HepG2 (cell line): ENCODE data around the gene RNU4-1. TPM values are rescaled to one million over a fixed set of nuclear protein-coding genes. Genes with fewer than 3 reads are reported as not detected.

ENCODE experiments used
- ATAC-seq: fragments of 200-7000 bp; cut with Tn5 transposase; 3 replicates; pipeline ENCODE4 v1.9.1; 2020; ENCODE audit warnings: mild to moderate bottlenecking, moderate library complexity
- BruUV-seq: library from RNA; stranded (reverse); fragments of 400-500 nt; replicated peaks from 2 replicates; lab custom pipeline; 2021; lab: Mats Ljungman, UMichigan
- CTCF ChIA-PET: fragments of 300-600 bp; formaldehyde crosslinking; extraction: SDS; loops from one replicate; lab custom pipeline; 2021; ENCODE audit warnings: low total read pairs, inconsistent platforms, low intra/inter-chr PET ratio; lab: Yijun Ruan, JAX
- POLR2A ChIA-PET: fragments of 350-600 bp; sonication (Branson Sonifier 250); formaldehyde crosslinking; loops from one replicate; lab custom pipeline; 2020; ENCODE audit warnings: antibody characterized with exemption, inconsistent platforms; lab: Yijun Ruan, JAX
- DNase-seq: peaks from one replicate; pipeline ENCODE4 v3.0.0-alpha.2; 2015; ENCODE audit warnings: low spot score
- FAIRE-seq: peaks from 3 replicates; lab custom pipeline; 2011; peaks lifted over from hg19 to GRCh38; lab: Jason Lieb, UNC
- H2AFZ ChIP-seq: one replicate; pipeline ENCODE4 v1.6.1; 2011; ENCODE audit warnings: low read length, inconsistent platforms
- H3K27ac ChIP-seq: fragments of 300-600 bp; 3 replicates; pipeline ENCODE4 v1.8.0; 2011; ENCODE audit warnings: mixed run types, mild to moderate bottlenecking, mixed read lengths, low read length, inconsistent platforms; ENCODE audit not compliant: insufficient read depth; ENCODE audit errors: extremely low read length
- H3K27me3 ChIP-seq, 2 experiments: fragments of 200-600 bp in 1 of 2; 2 replicates in 1 of 2; 3 replicates in 1 of 2; pipeline versions ENCODE4 v1.6.0 to v1.8.0; 2011; ENCODE audit warnings: low read length in 2 of 2, mild to moderate bottlenecking in 2 of 2, moderate library complexity in 2 of 2, inconsistent platforms in 1 of 2; ENCODE audit not compliant: insufficient read depth in 2 of 2, control insufficient read depth in 1 of 2
- H3K36me3 ChIP-seq, 2 experiments: fragments of 200-600 bp in 1 of 2; replicated peaks in 1 of 2; 2 replicates in 1 of 2; 3 replicates in 1 of 2; pipeline versions ENCODE4 v1.5.1 to v1.8.0; 2011; ENCODE audit warnings: low read length in 2 of 2, inconsistent platforms in 1 of 2; ENCODE audit not compliant: insufficient read depth in 2 of 2, control insufficient read depth in 1 of 2
- H3K4me1 ChIP-seq: 2 replicates; pipeline ENCODE4 v1.5.1; 2012; ENCODE audit warnings: low read length, inconsistent platforms; ENCODE audit not compliant: insufficient read depth
- H3K4me2 ChIP-seq: 2 replicates; pipeline ENCODE4 v1.6.0; 2011; ENCODE audit warnings: low read depth, low read length, inconsistent platforms
- H3K4me3 ChIP-seq, 3 experiments: fragments of 200-600 bp in 1 of 3; sonication (generic), shearing (Covaris generic) in 1 of 3; replicated peaks in 1 of 3; 2 replicates each; pipeline ENCODE4 v1.5.1; 2011 to 2016; ENCODE audit warnings: low read length in 3 of 3, inconsistent platforms in 2 of 3, low read depth in 2 of 3, mild to moderate bottlenecking in 2 of 3, control low read depth in 1 of 3, mixed read lengths in 1 of 3; ENCODE audit not compliant: insufficient read depth in 1 of 3
- H3K79me2 ChIP-seq: one replicate; pipeline ENCODE4 v1.6.1; 2011; ENCODE audit warnings: low read length, inconsistent platforms; ENCODE audit not compliant: insufficient read depth
- H3K9ac ChIP-seq: 2 replicates; pipeline ENCODE4 v1.6.0; 2011; ENCODE audit warnings: mild to moderate bottlenecking, low read depth, low read length, inconsistent platforms; ENCODE audit not compliant: insufficient read depth
- H3K9me3 ChIP-seq: 2 replicates; pipeline ENCODE4 v1.5.1; 2012; ENCODE audit warnings: mild to moderate bottlenecking, low read length
- H4K20me1 ChIP-seq: 2 replicates; pipeline ENCODE4 v1.6.0; 2011; ENCODE audit warnings: inconsistent platforms, mild to moderate bottlenecking, low read length, moderate library complexity; ENCODE audit not compliant: insufficient read depth
- CEBPG ChIP-seq: IDR thresholded peaks from 2 replicates; pipeline ENCODE4 v1.6.1; 2016
- REXO4 ChIP-seq: sonication (generic); formaldehyde crosslinking; IDR thresholded peaks from 2 replicates; pipeline ENCODE4 v1.8.0; 2022; ENCODE audit warnings: missing genetic modification reagents, mild to moderate bottlenecking, borderline replicate concordance
- SSRP1 ChIP-seq: IDR thresholded peaks from 2 replicates; pipeline ENCODE4 v1.6.1; 2016; ENCODE audit warnings: control low read depth
- U2AF1 ChIP-seq: fragments of 200-400 bp; formaldehyde crosslinking; optimal IDR thresholded peaks from 2 replicates; pipeline ENCODE3; 2017; ENCODE audit warnings: mild to moderate bottlenecking, low read depth, low read length
- ZFP36L2 ChIP-seq: sonication (generic); formaldehyde crosslinking; IDR thresholded peaks from 2 replicates; pipeline ENCODE4 v1.4.0; 2020; ENCODE audit warnings: missing genetic modification reagents
- ZNF205 ChIP-seq: IDR thresholded peaks from 2 replicates; pipeline ENCODE4 v1.6.1; 2018; ENCODE audit warnings: missing biosample characterization, missing genetic modification reagents
- ZNF264 ChIP-seq: sonication (generic); formaldehyde crosslinking; IDR thresholded peaks from 2 replicates; pipeline ENCODE4 v1.4.0; 2020; ENCODE audit warnings: missing genetic modification reagents
- ZNF333 ChIP-seq: sonication (generic); formaldehyde crosslinking; IDR thresholded peaks from 2 replicates; pipeline ENCODE4 v1.4.0; 2020; ENCODE audit warnings: mild to moderate bottlenecking, missing genetic modification reagents, borderline replicate concordance
- ZNF615 ChIP-seq: sonication (generic); formaldehyde crosslinking; IDR thresholded peaks from 2 replicates; pipeline ENCODE4 v1.5.0; 2020; ENCODE audit warnings: mild to moderate bottlenecking, missing genetic modification reagents, borderline replicate concordance
- ZNF670 ChIP-seq: sonication (generic); formaldehyde crosslinking; IDR thresholded peaks from 2 replicates; pipeline ENCODE4 v1.8.0; 2022; ENCODE audit warnings: mild to moderate bottlenecking, missing genetic modification reagents, borderline replicate concordance
- WGBS: methylation state at CpG from one replicate; pipeline ENCODE4 v1.1.6; 2017; ENCODE audit warnings: low lambda C conversion rate; 5-methylcytosine and 5-hydroxymethylcytosine counted together
- in situ Hi-C: cut with HindIII; loops from 2 replicates; pipeline ENCODE4 v1.10.0; 2017; ENCODE audit warnings: low pct_unique_long_range_greater_than_20kb; ENCODE audit not compliant: extremely low pct_ligation_motif_present
- intact Hi-C: fragments of 100-400 bp; cut with micrococcal nuclease; formaldehyde crosslinking; loops from one replicate; pipeline ENCODE4 v1.10.0; 2022; ENCODE audit not compliant: unreplicated experiment
- polyA plus RNA-seq, 8 experiments: library from polyadenylated mRNA; depleted of rRNA in 3 of 8; stranded (reverse) in 7 of 8; unstranded in 1 of 8; fragments of >200 nt; fragmentation: Illumina TruSeq in 4 of 8; extraction: Trizol in 4 of 8; gene quantifications; 2 replicates each; pipeline versions ENCODE4 v1.2.1 to v1.2.3, GENCODE V29; 2011 to 2016; ENCODE audit warnings: low read depth in 4 of 8, missing spikeins in 1 of 8, mixed read lengths in 1 of 8; ENCODE audit not compliant: insufficient read depth in 1 of 8
- total RNA-seq, 5 experiments: library from RNA; depleted of rRNA; stranded (reverse); fragments of >200 nt; fragmentation: Illumina TruSeq; extraction: Trizol; gene quantifications; 2 replicates each; pipeline ENCODE4 v1.2.3, GENCODE V29; 2016; ENCODE audit warnings: low read depth in 1 of 5

The RNU4-1 gene
- total and polyA plus RNA-seq, 2 of the 13 experiments (the other 11 are each of a cell fraction or from before 2014, with no cell fraction given) = 7,407 TPM; not detected in 1

GRCh38 chr12:120263748-120264085 lies 29.3 kb downstream of the RNU4-1 start:
- H2AFZ ChIP-seq = no peak overlapping the region
- no peak overlapping the region for H3K27ac ChIP-seq
- H3K4me1 ChIP-seq = peaks cover 90% of the 10 kb centered on the region
- no peaks in the 10 kb centered on the region for H3K27me3 ChIP-seq
- peaks cover 3% of the 10 kb centered on the region; the same call in 1 of the 2 replicates for H4K20me1 ChIP-seq
- ChIA-PET CTCF (no interaction called here), POLR2A (interaction anchor here (1.0 to 13.4 kb wide), 6 partner anchors 26 to 62 kb away, joined by 3 to 265 read pairs (median 24); partner anchors contain the start of genes RNU4-1, RNU4-2 and RPLP0)
- in situ Hi-C loops = loop anchor here (10.0 kb wide), 1 partner anchor 49 kb away; no protein-coding TSS in a partner anchor
- H3K4me2 ChIP-seq = peak overlapping the region; percentile 85
- no peaks in the 10 kb centered on the region; a peak in 2 of 5 replicates for H3K36me3 ChIP-seq
- intact Hi-C loops = no loop called here
- peak overlapping the region; percentile 84; the same call in 1 of the 2 replicates for H3K9ac ChIP-seq
- DNase-seq (no peak), FAIRE-seq (no peak), ATAC-seq (no peak)
- H3K9me3 ChIP-seq = no peaks in the 10 kb centered on the region
- TF ChIP-seq ZNF615 (CRISPR knock-in tag) = no peak
- TF ChIP-seq ZNF333 (CRISPR knock-in tag) = no peak
- TF ChIP-seq ZNF264 (CRISPR knock-in tag) = no peak
- TF ChIP-seq SSRP1 (CRISPR knock-in tag) = no peak
- no peak for TF ChIP-seq ZNF205 (CRISPR knock-in tag)
- no peak for TF ChIP-seq CEBPG
- no peak for TF ChIP-seq ZNF670 (CRISPR knock-in tag)
- no peak for TF ChIP-seq ZFP36L2 (CRISPR knock-in tag)
- TF ChIP-seq REXO4 (CRISPR knock-in tag) = no peak
- TF ChIP-seq U2AF1 = no peak
- WGBS = 82% methylated on average over 5 of the region's 5 CpGs
- peaks cover 45% of the 10 kb centered on the region for H3K79me2 ChIP-seq
- peak overlapping the region in 1 of 3 experiments; percentile 88; a peak in 3 of 6 replicates for H3K4me3 ChIP-seq
- no TSS peak for BruUV-seq
